ENCODE results near the gene NTN1.
"Not testable (repeated sequence)": the region's sequence is repeated elsewhere in the genome, so short reads cannot be mapped to it uniquely, and the experiment has no call there.

The NTN1 gene

DNA sequence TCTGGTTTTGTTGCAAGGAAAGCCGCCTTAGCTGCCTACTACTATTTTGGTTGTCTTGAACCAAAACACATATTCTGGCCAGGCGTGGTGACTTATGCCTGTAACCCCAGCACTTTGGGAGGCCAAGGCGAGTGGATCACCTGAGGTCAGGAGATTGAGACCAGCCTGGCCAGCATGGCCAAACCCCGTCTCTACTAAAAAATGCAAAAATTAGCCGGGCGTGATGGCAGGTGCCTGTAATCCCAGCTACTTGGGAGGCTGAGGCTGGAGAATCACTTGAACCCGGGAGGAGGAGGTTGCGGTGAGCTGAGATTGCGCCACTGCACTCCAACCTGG, 236.3 kb downstream of the NTN1 start:
- not testable (repeated sequence) for DNase-seq

DNA sequence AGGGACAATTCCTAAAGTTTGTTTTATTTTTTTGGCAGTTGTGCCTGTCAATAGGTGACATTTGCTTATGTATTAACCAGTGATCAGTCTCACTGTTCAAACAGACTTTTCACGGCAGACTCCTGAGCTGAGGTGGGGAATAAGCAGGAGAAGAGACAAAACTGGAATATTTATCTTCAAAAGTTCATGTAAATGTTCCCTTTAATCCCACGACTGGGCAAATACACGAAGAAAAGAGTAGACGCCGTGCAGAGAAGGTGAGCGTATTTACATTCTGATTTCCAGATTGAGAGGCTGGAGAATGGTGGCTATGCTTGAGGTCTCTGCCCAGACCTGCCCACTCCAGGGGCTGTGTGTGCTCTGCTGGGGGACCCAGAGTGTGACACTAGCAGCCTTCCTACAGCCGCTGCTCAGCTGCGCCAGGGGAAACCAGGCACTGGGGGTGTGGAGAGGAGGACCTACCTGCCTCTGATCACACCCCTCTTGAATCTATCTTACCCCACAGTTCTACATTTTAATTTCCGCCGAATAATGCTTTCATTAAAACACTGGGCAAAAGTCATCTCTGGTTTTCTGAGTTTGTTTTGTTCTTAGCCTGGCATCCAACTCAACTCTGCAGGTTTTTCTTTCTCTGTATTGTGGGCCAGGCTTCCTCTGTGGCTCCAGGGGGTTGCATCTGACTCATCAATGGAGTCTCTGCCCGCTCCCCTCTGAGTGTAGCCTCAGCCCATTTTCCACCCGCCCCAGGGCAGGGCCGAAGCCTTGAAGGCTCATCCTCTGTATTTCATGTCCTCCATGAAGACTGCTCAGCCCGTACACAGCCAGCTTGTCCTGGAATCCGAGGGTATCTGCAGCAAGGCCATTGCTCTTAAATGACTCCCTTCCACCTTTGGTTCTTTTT, 237.1 kb downstream of the NTN1 start:
- no peak for DNase-seq

DNA sequence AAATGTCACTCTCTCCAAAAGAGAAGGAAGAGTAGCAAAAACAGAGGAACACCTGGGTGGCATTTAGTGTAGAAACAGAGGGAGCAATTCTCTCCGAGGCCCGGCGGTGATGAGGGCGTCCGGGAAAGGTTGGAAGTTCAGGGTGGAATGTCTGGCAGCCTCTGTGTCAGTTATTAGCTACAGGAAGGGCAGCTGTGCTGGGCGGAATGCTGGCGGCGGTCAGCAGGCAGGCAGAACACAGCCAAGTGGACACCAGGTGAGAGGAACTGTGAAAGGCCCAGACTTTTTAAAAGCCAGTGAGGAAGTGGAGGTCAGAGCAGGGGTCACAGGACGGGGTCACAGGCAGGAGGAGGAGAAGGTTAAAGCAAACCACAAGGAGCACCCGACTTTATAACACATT, 238.1 kb downstream of the NTN1 start:
- no peak for DNase-seq

DNA sequence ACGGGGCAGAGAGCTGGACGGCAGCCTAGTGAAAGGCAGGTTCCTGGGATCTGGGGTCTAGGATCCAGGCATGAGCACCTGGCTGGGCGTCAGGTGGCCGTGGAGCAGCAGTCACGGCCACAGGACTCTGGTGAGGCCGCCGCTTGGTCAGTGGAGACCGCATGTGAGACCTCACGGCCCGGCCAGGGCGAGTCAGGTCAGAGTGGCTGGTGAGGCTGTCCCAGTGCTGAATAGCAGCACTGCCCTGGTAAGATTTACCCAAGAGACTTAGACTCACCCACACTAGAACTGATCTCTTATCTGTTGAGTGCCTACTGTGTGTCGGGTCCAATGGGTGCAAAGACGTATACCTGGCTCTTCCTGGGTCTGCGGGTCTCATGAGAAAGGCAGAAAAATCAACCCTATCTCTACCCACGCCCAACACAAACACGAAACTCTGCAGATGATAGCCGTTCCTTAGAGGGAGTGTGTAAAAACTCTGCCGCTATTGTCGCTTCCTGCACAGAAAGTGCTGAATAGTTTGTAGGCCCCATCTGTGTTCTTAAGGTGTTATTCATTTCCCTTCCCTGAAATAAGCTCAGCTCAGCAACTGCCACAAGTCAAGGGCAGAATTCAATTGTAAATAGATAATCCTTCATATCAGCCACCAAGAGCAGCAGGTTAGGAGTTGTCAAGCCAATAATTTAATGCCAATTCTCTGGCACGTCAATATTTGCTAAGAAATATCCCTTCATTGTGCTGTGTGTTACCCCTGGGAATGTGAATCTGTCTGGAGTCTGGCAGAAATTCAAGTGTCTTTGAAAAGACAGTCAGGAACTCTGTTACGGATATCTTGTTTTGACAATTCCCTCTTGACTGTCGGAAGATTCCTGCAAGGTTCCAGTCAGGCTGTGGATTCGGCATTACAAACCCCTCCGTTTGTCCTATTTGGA, 240.0 kb downstream of the NTN1 start:
- DNase-seq = no peak

DNA sequence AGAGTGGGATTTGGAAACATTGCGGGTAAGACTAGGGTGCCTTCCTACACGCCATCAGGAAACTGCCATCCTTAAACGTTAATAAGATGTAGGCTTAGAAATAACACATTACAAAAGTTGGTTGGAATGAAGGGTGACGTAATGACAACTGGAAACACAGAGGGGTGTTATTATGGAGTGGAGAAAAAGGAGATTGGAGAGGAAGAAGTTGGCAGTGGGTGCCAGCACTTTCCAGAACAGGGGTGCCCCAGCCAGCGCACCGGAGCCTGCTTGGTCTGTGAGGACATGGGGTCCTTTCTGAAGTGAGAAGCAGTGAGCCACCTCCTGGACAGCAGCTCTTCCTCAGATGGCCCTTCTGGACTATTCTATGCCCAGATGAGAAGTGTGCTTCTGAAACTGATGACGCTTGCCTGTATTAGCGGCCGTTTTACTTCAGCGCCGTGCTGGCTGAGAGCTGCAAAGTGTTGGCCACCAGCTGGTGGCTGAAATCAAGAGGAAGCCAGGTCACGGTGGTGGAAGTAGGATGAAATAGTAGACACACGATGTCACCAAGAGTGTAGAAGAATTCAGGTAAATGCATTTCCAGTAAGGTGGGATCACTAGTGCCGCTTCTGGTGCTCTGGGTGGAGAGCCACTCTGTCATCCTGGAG, 244.8 kb downstream of the NTN1 start:
- no peak for DNase-seq

DNA sequence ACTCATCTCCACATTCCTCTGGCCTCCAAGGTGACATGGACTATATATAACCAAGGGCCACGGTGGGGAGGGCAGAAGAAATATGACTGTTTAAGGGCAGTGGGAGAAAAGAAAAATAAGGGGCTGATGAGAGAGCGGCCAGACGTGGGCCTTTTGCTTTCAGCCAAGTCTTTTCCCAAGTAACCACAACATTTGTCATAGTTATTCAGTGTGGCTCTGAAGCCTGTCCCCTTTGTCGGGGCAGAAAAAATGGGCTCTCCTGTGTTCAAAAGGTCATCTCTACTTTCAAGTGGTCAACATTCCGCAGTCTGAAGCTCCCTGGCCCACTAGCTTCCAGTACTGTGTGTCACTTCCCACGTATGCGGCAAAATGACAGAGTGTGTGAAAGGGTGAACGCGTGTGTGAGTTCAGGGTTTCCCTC, 245.4 kb downstream of the NTN1 start:
- no peak for DNase-seq

DNA sequence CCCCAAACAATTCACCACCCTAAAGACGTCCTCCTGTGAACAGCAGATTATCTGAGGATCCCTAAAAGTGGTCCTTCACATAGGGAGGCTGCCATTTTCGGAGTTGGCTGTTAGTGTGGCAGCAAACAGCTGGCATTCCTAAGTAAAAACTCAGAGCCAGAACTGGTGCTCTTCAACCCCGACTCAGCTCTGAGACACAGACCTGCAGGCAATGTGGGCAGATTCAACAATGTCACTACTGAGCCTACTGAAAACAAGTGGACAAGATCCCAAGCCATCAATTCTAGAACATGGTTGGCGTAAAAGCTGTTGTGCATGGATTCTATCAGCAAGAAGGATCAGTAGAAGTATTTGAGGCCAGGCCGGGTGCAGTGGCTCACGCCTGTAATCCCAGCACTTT, 247.2 kb downstream of the NTN1 start:
- DNase-seq = no peak

DNA sequence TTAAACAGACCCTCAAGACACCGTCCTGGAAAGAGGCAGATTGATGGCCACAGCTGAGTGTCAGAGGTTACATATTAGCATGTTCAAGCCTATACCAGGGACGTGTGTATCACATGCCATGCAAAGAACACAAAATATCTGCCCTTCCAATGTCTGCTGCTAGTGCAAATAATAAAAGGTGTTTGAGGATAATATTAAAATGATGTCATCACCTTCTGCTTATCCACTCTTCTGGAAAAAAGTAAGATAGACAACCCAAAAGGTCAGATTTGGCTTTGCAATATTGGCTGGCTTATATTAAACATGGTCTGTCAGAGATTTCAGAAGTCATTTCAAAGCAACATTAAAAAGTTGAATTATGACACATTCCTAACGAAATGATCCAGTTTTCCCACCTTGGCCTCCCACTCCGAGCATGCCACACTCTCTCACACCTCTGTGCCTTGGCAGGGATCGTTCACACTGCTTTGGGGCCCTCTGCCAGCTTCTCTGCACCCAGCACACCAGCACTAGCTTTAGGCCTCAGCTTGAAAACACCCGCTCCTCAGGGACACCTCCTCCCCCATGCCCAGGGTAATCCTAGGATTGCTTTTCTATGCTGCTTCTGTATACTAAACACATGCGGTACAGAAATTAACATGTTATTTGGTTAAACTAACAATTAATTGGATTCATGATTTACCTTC, 248.2 kb downstream of the NTN1 start:
- DNase-seq = no peak

DNA sequence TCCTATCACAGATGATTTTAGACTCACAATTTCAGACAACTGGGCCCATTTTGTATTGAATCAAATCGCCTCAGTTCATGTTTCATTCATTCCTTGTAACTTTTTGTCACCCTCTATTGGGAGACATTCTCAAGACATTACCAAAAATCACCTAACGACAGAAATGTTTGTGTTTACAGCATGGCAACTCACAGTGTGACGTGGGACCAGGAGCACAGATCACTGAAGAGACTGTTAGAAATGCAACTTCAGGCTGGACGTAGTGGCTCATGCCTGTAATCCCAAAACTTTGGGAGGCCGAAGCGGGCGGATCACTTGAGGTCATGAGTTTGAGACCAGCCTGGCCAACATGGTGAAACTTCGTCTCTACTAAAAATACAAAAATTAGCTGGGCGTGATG, 249.6 kb downstream of the NTN1 start:
- no peak for DNase-seq

DNA sequence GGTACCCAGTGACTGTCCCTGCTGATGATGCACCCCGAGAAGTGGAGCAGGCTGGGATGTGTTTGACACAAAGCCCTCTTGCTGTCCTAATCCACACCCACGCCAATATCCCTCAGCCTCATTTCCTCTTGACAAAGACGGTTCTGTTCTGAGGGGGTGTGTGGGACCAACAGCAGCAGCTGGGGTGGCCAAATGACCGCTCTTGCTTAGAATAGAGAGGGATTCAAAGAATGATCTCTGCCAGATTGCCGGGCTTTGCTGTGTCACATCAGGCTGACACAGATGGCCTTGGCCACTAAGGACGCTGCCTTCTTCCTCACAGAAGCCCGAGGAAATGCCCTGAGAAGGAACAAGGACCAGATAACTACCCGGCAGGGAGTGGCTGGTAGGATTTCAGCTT, 250.7 kb downstream of the NTN1 start:
- DNase-seq = no peak

DNA sequence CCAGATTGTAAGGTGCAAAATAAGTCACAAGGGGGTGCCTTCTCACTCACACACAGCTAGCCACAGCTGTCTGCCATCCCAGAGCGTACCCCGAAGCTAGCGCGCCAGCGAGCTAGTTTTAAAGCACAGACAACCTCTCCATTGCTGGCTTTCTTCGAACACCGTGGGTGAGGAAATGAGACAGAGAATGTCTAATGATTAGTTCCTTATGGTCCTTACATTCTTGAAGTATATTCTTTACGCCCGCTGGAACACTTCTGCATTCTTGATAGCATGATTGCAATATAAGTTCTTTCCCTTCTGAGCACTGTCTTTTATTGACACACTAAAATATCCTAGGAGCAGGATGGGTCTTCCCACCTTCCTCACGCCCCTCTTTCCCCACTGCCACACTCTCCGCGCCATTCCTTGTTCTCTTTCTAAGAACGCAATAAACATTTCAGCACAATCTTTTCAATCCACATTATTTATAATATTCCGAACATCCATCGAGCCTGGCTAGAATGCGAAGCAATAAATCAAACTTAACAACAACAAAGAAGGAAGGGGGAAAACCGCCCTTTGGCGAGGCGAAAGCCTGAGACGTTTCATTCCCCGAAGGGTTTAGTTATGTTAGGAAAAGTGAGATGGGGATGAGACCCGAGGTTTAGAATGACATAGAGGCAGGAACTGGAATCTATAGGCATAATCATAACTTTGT, 251.3 kb downstream of the NTN1 start:
- DNase-seq = no peak

DNA sequence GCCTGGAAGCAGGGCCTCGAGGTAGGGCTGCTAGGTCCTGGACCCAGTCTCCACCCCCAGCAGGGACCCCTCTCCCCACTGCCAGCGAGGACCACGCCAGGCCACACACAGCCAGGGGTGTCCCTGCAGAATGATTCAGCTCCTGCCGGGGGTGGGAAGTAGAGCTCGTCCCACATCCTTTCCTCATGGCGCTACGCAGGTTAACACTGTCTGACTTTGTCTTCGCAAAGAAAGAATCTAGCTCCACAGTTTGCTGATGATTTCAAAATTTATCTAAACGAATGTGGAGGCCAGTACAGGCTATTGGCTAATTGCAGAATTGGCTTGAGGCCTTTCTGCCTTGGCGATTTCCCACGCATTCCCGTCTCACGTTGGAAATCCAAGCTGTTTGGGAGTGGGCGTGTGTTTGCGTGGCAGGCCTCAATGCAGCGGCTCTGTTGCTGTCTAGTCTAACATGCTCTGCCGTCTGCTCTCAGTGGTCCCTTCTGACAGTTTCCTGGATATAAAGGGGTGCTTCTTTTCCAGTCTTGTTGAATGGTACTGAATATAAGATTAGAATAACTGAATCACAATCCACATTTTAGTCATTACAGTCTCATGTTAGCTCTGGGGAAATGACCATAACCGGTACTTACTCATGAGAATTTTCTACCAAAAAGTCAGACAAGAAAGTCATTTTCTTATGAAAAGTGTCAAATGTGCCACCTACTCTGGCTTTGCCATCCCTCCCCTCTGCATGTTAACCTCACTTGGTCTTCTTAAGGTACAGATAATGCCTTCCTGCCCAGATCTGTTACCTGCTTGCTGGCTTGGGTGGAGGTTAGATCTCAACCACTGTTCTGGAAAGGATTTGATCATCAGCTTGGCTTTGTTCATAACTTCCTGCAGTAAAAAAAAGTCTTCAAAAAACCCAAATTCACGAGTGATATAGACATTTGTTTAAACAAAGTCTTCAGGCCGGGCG, 252.4 kb downstream of the NTN1 start:
- DNase-seq = no peak

DNA sequence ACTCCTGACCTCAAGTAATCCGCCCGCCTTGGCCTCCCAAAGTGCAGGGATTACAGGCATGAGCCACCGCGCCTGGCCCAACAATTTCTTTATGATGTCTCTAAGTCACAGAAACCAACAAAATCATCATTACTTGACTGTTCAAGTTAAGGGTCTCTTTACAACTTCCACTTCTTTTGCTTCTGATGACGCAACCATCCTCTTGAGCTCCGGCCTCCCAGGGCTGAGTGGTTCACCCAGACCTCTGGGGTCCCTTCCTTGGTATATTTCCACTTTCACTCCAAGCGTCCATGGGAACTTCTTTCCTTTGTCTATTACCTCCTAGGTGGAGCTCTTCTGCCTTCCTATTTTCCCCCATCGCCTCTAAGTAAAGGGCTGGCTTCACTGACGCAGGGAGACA, 253.7 kb downstream of the NTN1 start:
- DNase-seq = no peak

DNA sequence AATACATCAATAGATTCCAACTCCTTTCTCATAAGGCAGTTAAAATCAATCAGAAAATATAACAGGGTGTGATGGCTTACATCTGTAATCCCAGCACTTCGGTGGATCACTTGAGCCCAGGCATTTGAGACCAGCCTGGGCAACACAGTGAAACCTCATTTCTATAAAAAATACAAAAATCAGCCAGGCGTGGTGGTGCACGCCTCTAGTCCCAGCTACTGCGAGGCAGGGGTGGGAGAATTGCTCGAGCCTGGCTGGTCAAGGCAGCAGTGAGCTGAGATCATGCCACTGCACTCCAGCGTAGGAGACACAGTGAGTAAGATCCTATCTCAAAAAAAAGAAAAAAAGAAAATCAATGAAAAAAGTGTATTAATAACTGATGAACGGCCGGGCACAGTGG, 258.6 kb downstream of the NTN1 start:
- DNase-seq = no peak

DNA sequence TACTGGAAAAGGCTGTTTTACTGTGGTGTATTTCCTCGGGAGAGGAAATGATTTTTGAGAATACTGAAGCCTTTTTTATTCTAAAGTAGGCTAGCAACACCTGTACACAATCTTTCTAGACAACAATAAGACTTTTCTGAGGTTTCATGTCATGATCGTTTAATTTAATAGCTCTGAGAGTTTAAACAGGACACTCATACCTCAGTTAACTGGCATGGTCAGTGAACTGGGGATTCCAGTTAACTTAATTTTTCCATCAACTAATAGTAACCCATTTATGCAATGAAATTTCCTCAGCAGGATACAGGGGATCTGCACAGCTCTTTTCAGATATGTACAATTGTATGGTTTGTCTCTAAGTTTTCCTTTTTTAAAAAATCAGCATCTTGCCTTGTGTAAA, 262.6 kb downstream of the NTN1 start:
- no peak for DNase-seq

DNA sequence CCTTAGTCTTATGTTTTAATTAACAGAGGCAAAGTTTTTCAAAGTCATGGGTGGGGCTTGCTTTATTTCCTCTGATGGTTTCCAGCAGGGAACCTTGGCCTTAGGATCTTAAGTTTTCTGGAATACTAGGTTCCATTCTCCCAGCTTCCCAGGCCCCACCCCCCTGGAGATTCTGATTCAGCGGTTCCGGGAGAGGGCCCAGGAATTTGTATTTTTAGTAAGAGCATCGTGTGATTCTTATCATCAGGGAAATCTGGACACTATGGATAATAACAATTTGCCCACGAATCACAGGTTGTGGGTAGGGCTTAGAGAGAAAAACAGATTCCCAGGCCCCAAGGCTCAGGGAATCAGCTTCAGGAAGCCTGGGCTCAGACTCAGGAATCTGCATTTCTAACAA, 263.6 kb downstream of the NTN1 start:
- no peak for DNase-seq

DNA sequence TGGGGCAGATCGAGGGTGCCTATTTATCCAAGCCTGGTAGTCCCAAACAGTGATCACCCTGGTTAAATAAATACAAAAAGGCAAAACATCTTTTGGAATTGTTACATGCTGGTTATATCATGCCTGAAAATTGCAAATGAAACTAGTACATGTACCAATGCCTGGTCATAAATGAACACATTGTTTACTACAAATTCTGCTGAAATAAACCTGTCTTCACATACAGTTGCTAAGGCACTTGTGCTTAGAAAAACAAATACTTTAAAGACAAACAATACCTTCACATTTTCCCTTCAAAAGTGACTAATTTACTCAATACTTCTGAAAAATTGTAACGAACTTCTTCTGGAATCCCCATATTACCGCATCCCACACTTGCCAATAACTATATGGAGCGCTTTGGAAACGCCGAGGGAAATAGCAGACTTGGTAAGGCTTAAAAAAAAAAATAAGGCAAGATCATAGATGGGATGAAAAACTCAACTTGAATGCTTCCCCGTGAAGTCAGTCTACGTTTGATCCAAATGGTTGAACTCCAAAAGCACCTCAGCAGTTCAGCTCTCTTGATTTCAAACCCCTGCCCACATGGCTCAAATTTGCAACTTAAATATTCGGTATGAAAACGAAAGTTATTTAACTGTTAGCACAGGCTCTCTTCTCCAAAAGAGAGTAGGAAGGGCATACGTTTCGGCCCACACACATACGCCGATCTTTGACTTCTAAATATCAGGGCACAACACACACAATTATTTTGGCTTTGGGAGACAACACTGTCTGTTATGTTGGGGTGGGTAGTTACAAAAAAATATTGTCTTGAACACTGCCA, 264.5 kb downstream of the NTN1 start:
- DNase-seq = no peak

DNA sequence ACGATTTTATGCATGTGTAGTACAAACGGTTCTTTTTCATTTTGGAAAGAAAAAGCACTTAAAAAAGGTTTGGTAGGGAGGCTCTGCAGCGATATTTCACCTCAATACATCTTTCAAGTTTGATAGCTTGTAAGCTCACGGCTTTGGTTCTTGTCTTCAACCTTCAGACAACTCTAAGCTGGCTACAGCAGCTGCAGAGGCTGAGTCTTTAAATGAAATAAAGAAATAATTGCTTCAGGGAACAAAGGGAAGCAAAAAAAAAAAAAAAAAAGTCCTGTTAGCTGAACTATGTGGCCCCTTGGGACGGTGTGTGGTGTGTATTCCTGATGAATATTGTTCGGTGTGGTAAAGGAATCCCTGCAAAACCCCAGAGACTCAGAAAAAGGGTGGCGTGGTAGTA, 265.1 kb downstream of the NTN1 start:
- DNase-seq = no peak

DNA sequence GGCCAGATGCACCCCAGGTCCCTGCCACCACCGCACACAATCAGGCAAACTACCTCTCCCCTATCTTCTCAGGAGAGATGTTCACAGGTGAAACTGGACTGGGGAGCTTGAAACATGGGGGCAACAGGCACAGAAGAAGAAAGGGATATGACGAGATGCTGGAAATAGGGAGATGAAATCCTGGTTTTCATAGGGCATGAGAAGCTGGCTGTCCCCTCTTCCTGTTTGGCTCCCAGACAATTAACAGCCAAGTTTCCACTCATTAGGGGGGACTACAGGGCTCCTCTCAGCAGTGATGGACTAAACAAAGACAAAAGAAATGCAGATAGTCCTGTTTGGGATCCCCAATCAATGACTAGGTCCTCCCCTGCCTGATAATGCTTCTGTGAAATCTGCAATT, 266.0 kb downstream of the NTN1 start:
- DNase-seq = no peak

DNA sequence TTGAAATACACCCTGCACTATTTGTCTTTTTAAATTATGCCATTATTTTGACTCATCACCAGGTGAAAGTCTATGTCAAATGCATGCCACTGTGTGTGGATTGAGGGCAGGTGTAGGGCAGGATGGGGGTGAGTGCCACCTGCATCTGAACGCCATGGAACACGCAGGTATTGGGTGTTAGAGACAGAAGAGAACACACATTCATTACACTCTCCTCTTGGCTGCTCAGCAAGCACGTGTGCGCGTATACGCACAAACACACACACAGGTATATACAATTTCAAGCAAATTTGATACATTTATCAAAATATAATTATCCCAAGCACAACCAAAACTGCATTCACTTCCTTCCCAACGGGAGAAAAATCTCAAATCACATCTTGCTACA, 268.9 kb downstream of the NTN1 start:
- DNase-seq = no peak
